GM12878 (cell line): Measurements from ENCODE around the gene RNF103. TPM values are rescaled to one million over a fixed set of nuclear protein-coding genes. Genes with fewer than 3 reads are reported as not detected.

Experiments used
- ATAC-seq: fragments of 200-7000 bp; cut with Tn5 transposase; 3 replicates; pipeline ENCODE4 v1.9.1; 2020; ENCODE audit warnings: mild to moderate bottlenecking, moderate library complexity
- BruUV-seq: library from RNA; stranded (reverse); fragments of 400-500 nt; replicated peaks from 2 replicates; lab custom pipeline; 2021; lab: Mats Ljungman, UMichigan
- CTCF ChIA-PET: fragments of 300-600 bp; sonication (Branson Sonifier 250); formaldehyde crosslinking; extraction: SDS; loops from one replicate; lab custom pipeline; 2021; ENCODE audit warnings: inconsistent platforms; lab: Yijun Ruan, JAX
- POLR2A ChIA-PET: fragments of 350-600 bp; formaldehyde crosslinking; extraction: SDS; loops from one replicate; lab custom pipeline; 2021; ENCODE audit warnings: inconsistent platforms; lab: Charles Lee
- RAD21 ChIA-PET: fragments of 300-600 bp; sonication (Branson Sonifier 250); formaldehyde crosslinking; loops from one replicate; lab custom pipeline; 2023; ENCODE audit warnings: antibody characterized with exemption; ENCODE audit not compliant: unreplicated experiment; lab: Charles Lee
- SMC1A ChIA-PET: fragments of 300-600 bp; sonication (Branson Sonifier 250); formaldehyde crosslinking; loops from one replicate; lab custom pipeline; 2023; ENCODE audit not compliant: unreplicated experiment, uncharacterized antibody; lab: Charles Lee
- DNase-seq: peaks from one replicate; pipeline ENCODE4 v3.0.0-alpha.2; 2011; ENCODE audit warnings: low read depth, low spot score
- FAIRE-seq: peaks from 3 replicates; lab custom pipeline; 2011; peaks lifted over from hg19 to GRCh38; lab: Jason Lieb, UNC
- H2AFZ ChIP-seq: 2 replicates; pipeline ENCODE4 v1.6.0; 2011; ENCODE audit warnings: low read depth, low read length, control low read depth; ENCODE audit not compliant: control insufficient read depth
- H3K27ac ChIP-seq: 2 replicates; pipeline ENCODE4 v1.5.1; 2011; ENCODE audit warnings: control low read depth; ENCODE audit not compliant: control insufficient read depth, insufficient read depth
- H3K27me3 ChIP-seq, 2 experiments: replicated peaks in 1 of 2; 2 replicates each; pipeline versions ENCODE4 v1.6.0 to v1.6.1; 2011; ENCODE audit warnings: low read length in 1 of 2; ENCODE audit not compliant: control insufficient read depth in 2 of 2, insufficient read depth in 2 of 2
- H3K36me3 ChIP-seq, 2 experiments: 2 replicates each; pipeline ENCODE4 v1.5.1; 2011; ENCODE audit warnings: low read length in 1 of 2; ENCODE audit not compliant: control insufficient read depth in 2 of 2, insufficient read depth in 2 of 2
- H3K4me1 ChIP-seq: 2 replicates; pipeline ENCODE4 v1.6.1; 2011; ENCODE audit warnings: mild to moderate bottlenecking, low read length, moderate library complexity, mixed read lengths; ENCODE audit not compliant: control insufficient read depth, insufficient read depth
- H3K4me2 ChIP-seq: 2 replicates; pipeline ENCODE4 v1.6.0; 2011; ENCODE audit warnings: control low read depth; ENCODE audit not compliant: control insufficient read depth, insufficient read depth
- H3K4me3 ChIP-seq: fragments of 200-600 bp; sonication (generic); 2 replicates; pipeline ENCODE4 v1.5.1; 2016
- H3K79me2 ChIP-seq: 2 replicates; pipeline ENCODE4 v1.6.0; 2011; ENCODE audit warnings: low read length; ENCODE audit not compliant: control insufficient read depth, insufficient read depth
- H3K9ac ChIP-seq: 2 replicates; pipeline ENCODE4 v1.8.0; 2011; ENCODE audit warnings: low read length, control low read depth, mixed read lengths; ENCODE audit not compliant: control insufficient read depth, insufficient read depth
- H3K9me3 ChIP-seq: replicated peaks from 3 replicates; pipeline ENCODE4 v1.5.1; 2011; ENCODE audit warnings: mild to moderate bottlenecking, low read length; ENCODE audit not compliant: control insufficient read depth, insufficient read depth
- H4K20me1 ChIP-seq: 2 replicates; pipeline ENCODE4 v1.6.0; 2011; ENCODE audit not compliant: control insufficient read depth, insufficient read depth
- LARP7 ChIP-seq: fragments of 450-650 bp; IDR thresholded peaks from 2 replicates; pipeline ENCODE4 v1.6.1; 2017; ENCODE audit warnings: mild to moderate bottlenecking
- NBN ChIP-seq: fragments of 450-650 bp; IDR thresholded peaks from 2 replicates; pipeline ENCODE4 v1.6.1; 2016
- NFXL1 ChIP-seq: fragments of 450-650 bp; IDR thresholded peaks from 2 replicates; pipeline ENCODE4 v1.6.1; 2017; ENCODE audit warnings: antibody characterized with exemption, mild to moderate bottlenecking, borderline replicate concordance
- WGBS: methylation state at CpG from one replicate; pipeline ENCODE4 v1.1.6; 2016; ENCODE audit warnings: low lambda C conversion rate; ENCODE audit not compliant: insufficient replicate concordance, insufficient coverage; ENCODE audit errors: missing lambda C conversion rate; 5-methylcytosine and 5-hydroxymethylcytosine counted together
- in situ Hi-C: fragments of 300-500 bp; cut with MboI; formaldehyde crosslinking; loops from 9 replicates; pipeline ENCODE4 v1.14.3; 2018; ENCODE audit warnings: mixed read lengths
- intact Hi-C: fragments of 100-400 bp; cut with micrococcal nuclease; formaldehyde crosslinking; loops from one replicate; pipeline ENCODE4 v1.14.2; 2022; ENCODE audit not compliant: unreplicated experiment
- polyA plus RNA-seq, 11 experiments: library from polyadenylated mRNA; depleted of rRNA in 4 of 11; unstranded in 6 of 11; stranded (reverse) in 5 of 11; fragments of >200 nt; fragmentation: Nextera tagmentation in 4 of 11; fragmentation: Illumina TruSeq in 1 of 11; extraction: Ambion mirVana in 4 of 11; extraction: Trizol in 1 of 11; gene quantifications; 1 replicate in 1 of 11; 2 replicates in 10 of 11; pipeline versions ENCODE4 v1.2.1 to v1.2.3, GENCODE V29; 2011 to 2016; ENCODE audit warnings: inconsistent platforms in 2 of 11, missing spikeins in 2 of 11, low read depth in 1 of 11
- total RNA-seq, 4 experiments: library from RNA; depleted of rRNA in 3 of 4; stranded (reverse); fragments of >200 nt in 3 of 4; fragmentation: Illumina TruSeq in 1 of 4; extraction: Trizol in 1 of 4; gene quantifications; 2 replicates each; pipeline versions ENCODE4 v1.2.1 to v1.2.3, GENCODE V29; 2013 to 2021

The RNF103 gene
- total and polyA plus RNA-seq, 10 of the 15 experiments (the other 5 are each of a cell fraction or from before 2014, with no cell fraction given) = 2.4 to 11.0 (median 8.0) TPM

- RAD21 ChIA-PET = no interaction called here
- Histone ChIP-seq H3K9me3 (no peaks in the 10 kb centered on the region), H3K79me2 (no peaks in the 10 kb centered on the region), H3K4me2 (no peak overlapping the region), H3K4me3 (no peak overlapping the region), H4K20me1 (no peaks in the 10 kb centered on the region), H3K9ac (no peak overlapping the region), H3K4me1 (no peaks in the 10 kb centered on the region), H2AFZ (no peak overlapping the region), H3K36me3 (no peaks in the 10 kb centered on the region), H3K27me3 (no peaks in the 10 kb centered on the region), H3K27ac (no peak overlapping the region)
- intact Hi-C loops = no loop called here
- FAIRE-seq (no peak), DNase-seq (no peak), ATAC-seq (no peak)
- in situ Hi-C loops = no loop called here
- SMC1A ChIA-PET = interaction anchor here (1.2 kb wide), 1 partner anchor 11 kb away, joined by 3 read pairs; no protein-coding TSS in a partner anchor
- TF ChIP-seq LARP7 = no peak
- WGBS = 97% methylated on average over 2 of the region's 2 CpGs
- CTCF ChIA-PET = interaction anchor here (1.3 kb wide), 1 partner anchor 10 kb away, joined by 4 read pairs; no protein-coding TSS in a partner anchor
- BruUV-seq = no TSS peak
- POLR2A ChIA-PET = no interaction called here
Observed at GRCh38 chr2:86598966-86599365, 24.7 kb downstream of the RNF103 start.

- FAIRE-seq (no peak), DNase-seq (no peak), ATAC-seq (no peak)
- H3K36me3 ChIP-seq = no peaks in the 10 kb centered on the region
- no peaks in the 10 kb centered on the region for H3K9me3 ChIP-seq
- no peaks in the 10 kb centered on the region for H3K4me1 ChIP-seq
- H3K4me3 ChIP-seq = no peak overlapping the region
- no TSS peak for BruUV-seq
- RAD21 ChIA-PET = no interaction called here
- H2AFZ ChIP-seq = no peak overlapping the region
- intact Hi-C loops = no loop called here
- WGBS = 42% methylated on average over 2 of the region's 2 CpGs
- H4K20me1 ChIP-seq = no peaks in the 10 kb centered on the region
- H3K79me2 ChIP-seq = no peaks in the 10 kb centered on the region
- no peak overlapping the region for H3K27ac ChIP-seq
- CTCF ChIA-PET = no interaction called here
- no peak overlapping the region for H3K9ac ChIP-seq
- H3K4me2 ChIP-seq = no peak overlapping the region
- H3K27me3 ChIP-seq = no peaks in the 10 kb centered on the region
- in situ Hi-C loops = no loop called here
- POLR2A ChIA-PET = no interaction called here
- SMC1A ChIA-PET = interaction anchor here (3.0 kb wide), 1 partner anchor 11 kb away, joined by 8 read pairs; no protein-coding TSS in a partner anchor
- no peak for TF ChIP-seq NFXL1
- no peak for TF ChIP-seq NBN
Observed at GRCh38 chr2:86596118-86596517, 27.5 kb downstream of the RNF103 start.
